ENCODE results near the gene KLHL29. TPM values are rescaled to one million over a fixed set of nuclear protein-coding genes. Genes with fewer than 3 reads are reported as not detected.

Gene KLHL29
- total RNA-seq, 1 experiment from 2014 or later = 2.4 TPM

- Histone ChIP-seq H2AK5ac (ENCODE audit: insufficient read length, low read length) (no peak overlapping the region), H3K9me3 (ENCODE audit: control insufficient read depth, low read depth, low read length) (no peaks in the 10 kb centered on the region), H2BK5ac (ENCODE audit: insufficient read length, low read length) (no peak overlapping the region), H3K4ac (ENCODE audit: low read depth, low read length) (no peak overlapping the region), H2BK12ac (ENCODE audit: insufficient read length, low read depth, low read length) (no peak overlapping the region), H4K20me1 (ENCODE audit: control insufficient read depth, insufficient read depth, insufficient read length) (no peaks in the 10 kb centered on the region), H3K23ac (ENCODE audit: insufficient read length, low read depth, low read length) (no peak overlapping the region), H4K5ac (ENCODE audit: insufficient read length, low read depth, low read length) (no peak overlapping the region), H3K27ac (ENCODE audit: insufficient read length, low read depth, low read length) (no peak overlapping the region), H3K4me1 (ENCODE audit: insufficient read depth, low read length) (peaks cover 7% of the 10 kb centered on the region; the same call in 1 of the 2 replicates), H3K4me2 (ENCODE audit: insufficient read depth, insufficient read length, low read length) (no peak overlapping the region), H3K56ac (ENCODE audit: insufficient read length, low read depth, low read length) (no peak overlapping the region), H3K27me3 (ENCODE audit: insufficient read depth, low read length) (no peaks in the 10 kb centered on the region), H2BK15ac (ENCODE audit: low read depth, low read length) (no peak overlapping the region), H3K79me2 (ENCODE audit: insufficient read depth, low read length) (no peaks in the 10 kb centered on the region), H4K91ac (ENCODE audit: insufficient read length, low read depth, low read length) (no peak overlapping the region), H3K14ac (ENCODE audit: insufficient read depth, low read length) (no peak overlapping the region), H2BK20ac (ENCODE audit: low read depth, low read length, poor library complexity, severe bottlenecking) (no peak overlapping the region), H3K18ac (ENCODE audit: insufficient read length, low read depth, low read length) (no peak overlapping the region), H3K79me1 (ENCODE audit: insufficient read depth, low read depth, low read length, poor library complexity, severe bottlenecking) (no peaks in the 10 kb centered on the region), H3K9ac (ENCODE audit: extremely low read depth, insufficient read length, low read length) (no peak overlapping the region), H3T11ph (ENCODE audit: low read length) (no peak overlapping the region), H2AFZ (ENCODE audit: low read length) (no peak overlapping the region), H3K23me2 (ENCODE audit: insufficient read length, low read depth, low read length, poor library complexity, severe bottlenecking) (no peaks in the 10 kb centered on the region), H2BK120ac (ENCODE audit: low read depth, low read length, poor library complexity, severe bottlenecking) (no peak overlapping the region), H4K8ac (replicated peaks; ENCODE audit: insufficient read length, low read depth, low read length) (no peak overlapping the region)
- DNase-seq = no peak
- H3K9me3 Mint-ChIP-seq = no peaks in the 10 kb centered on the region
- H3K4me1 Mint-ChIP-seq = peaks cover 31 to 34% of the 10 kb centered on the region in 2 experiments
- H3K4me3 Mint-ChIP-seq = no peak overlapping the region
- WGBS (ENCODE audit: extremely low coverage, insufficient read length, low lambda C conversion rate) = no CpG with 5 or more reads among the region's 6 CpGs
- no peaks in the 10 kb centered on the region for H3K36me3 Mint-ChIP-seq (ENCODE audit: insufficient read depth in 1 of 3, low read depth in 3 of 3)
- H3K27me3 Mint-ChIP-seq (ENCODE audit: low read depth) = peaks cover 17% of the 10 kb centered on the region
- no peak for TF ChIP-seq CTCF (conservative IDR thresholded peaks at IDR 0.05)
- peak overlapping the region in 1 of 3 experiments; percentile 50; a peak in 1 of 7 replicates for H3K27ac Mint-ChIP-seq
Measured at GRCh38 chr2:23433282-23433681, 48.3 kb downstream of the KLHL29 start.
